SH-SY5Y (cell line): ENCODE measurements around the gene KIAA0408.

Source experiments
- GATA2 ChIP-seq: IDR thresholded peaks from 2 replicates; pipeline ENCODE4 v1.6.1; 2011; ENCODE audit warnings: mild to moderate bottlenecking, low read depth, low read length
- GATA3 ChIP-seq: IDR thresholded peaks from 2 replicates; pipeline ENCODE4 v1.6.1; 2011; ENCODE audit warnings: low read depth, mild to moderate bottlenecking, low read length, moderate library complexity

GRCh38 chr6:127486934-127487333 lies 27.7 kb upstream of the KIAA0408 start:
- TF ChIP-seq GATA3 (no peak), GATA2 (no peak)
